ENCODE measurements around the gene BMP6. TPM values are rescaled to one million over a fixed set of nuclear protein-coding genes. Genes with fewer than 3 reads are reported as not detected.

Gene BMP6
- total and polyA plus RNA-seq, 2 donors (not counting 3 experiments of a cell fraction or from before 2014, with no cell fraction given) = 221 to 276 TPM

- H3K79me2 ChIP-seq (ENCODE audit: control insufficient read depth, insufficient read depth, low read length) = peaks cover 2% of the 10 kb centered on the region
- no peaks in the 10 kb centered on the region for H3K36me3 ChIP-seq (ENCODE audit: control insufficient read depth in 2 of 2, extremely low read depth in 1 of 2, insufficient read depth in 2 of 2, low read length in 2 of 2)
- ChIA-PET CTCF (interaction anchor here (1.0 kb wide), 1 partner anchor 43 kb away, joined by 3 read pairs; no protein-coding TSS in a partner anchor), POLR2A (no interaction called here)
- peak overlapping the region; percentile 55 for H2AFZ ChIP-seq (ENCODE audit: low read depth, low read length)
- no peaks in the 10 kb centered on the region for H4K20me1 ChIP-seq (replicated peaks; ENCODE audit: control insufficient read depth, extremely low read depth, insufficient read depth, low read length)
- DNase-seq (ENCODE audit: low read depth, low spot score) = peak; percentile 82
- H3K27me3 ChIP-seq (ENCODE audit: control insufficient read depth in 2 of 2, insufficient read depth in 2 of 2, low read length in 2 of 2) = no peaks in the 10 kb centered on the region
- TF ChIP-seq MYC (IDR thresholded peaks at IDR 0.05; ENCODE audit: low read depth, low read length) (peak; percentile 38), EZH2 (IDR thresholded peaks at IDR 0.05; ENCODE audit: borderline replicate concordance, low read depth, low read length, severe bottlenecking) (no peak), POLR2A (IDR thresholded peaks at IDR 0.05; ENCODE audit: low read depth, low read length) (no peak), POLR2AphosphoS5 (IDR thresholded peaks at IDR 0.05; ENCODE audit: insufficient read depth, low read depth, low read length) (peak; percentile 59), GATA2 (IDR thresholded peaks at IDR 0.05; ENCODE audit: insufficient read depth, insufficient read length, low read depth, low read length) (no peak), JUN (IDR thresholded peaks at IDR 0.05; ENCODE audit: borderline replicate concordance, insufficient read depth, insufficient read length, low read depth) (peak; percentile 44), FOS (IDR thresholded peaks at IDR 0.05; ENCODE audit: borderline replicate concordance, insufficient read depth, low read length) (peak; percentile 51)
- TF ChIP-seq, protein P1, sequence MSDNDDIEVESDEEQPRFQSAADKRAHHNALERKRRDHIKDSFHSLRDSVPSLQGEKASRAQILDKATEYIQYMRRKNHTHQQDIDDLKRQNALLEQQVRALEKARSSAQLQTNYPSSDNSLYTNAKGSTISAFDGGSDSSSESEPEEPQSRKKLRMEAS (IDR thresholded peaks at IDR 0.05; ENCODE audit: insufficient read depth, insufficient read length) = peak; percentile 41
- TF ChIP-seq, protein P2, sequence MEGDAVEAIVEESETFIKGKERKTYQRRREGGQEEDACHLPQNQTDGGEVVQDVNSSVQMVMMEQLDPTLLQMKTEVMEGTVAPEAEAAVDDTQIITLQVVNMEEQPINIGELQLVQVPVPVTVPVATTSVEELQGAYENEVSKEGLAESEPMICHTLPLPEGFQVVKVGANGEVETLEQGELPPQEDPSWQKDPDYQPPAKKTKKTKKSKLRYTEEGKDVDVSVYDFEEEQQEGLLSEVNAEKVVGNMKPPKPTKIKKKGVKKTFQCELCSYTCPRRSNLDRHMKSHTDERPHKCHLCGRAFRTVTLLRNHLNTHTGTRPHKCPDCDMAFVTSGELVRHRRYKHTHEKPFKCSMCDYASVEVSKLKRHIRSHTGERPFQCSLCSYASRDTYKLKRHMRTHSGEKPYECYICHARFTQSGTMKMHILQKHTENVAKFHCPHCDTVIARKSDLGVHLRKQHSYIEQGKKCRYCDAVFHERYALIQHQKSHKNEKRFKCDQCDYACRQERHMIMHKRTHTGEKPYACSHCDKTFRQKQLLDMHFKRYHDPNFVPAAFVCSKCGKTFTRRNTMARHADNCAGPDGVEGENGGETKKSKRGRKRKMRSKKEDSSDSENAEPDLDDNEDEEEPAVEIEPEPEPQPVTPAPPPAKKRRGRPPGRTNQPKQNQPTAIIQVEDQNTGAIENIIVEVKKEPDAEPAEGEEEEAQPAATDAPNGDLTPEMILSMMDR (IDR thresholded peaks at IDR 0.05; ENCODE audit: extremely low read depth in 1 of 2, insufficient read depth in 1 of 2, low read depth in 1 of 2, low read length in 2 of 2) = no peak
- FAIRE-seq = peak; percentile 91
- dilution Hi-C loops (cut with MboI; ENCODE audit: extremely low pct_ligation_motif_present, low sequenced_read_pairs) (no loop called here), intact Hi-C loops (cut with micrococcal nuclease) (no loop called here)
- H3K4me1 ChIP-seq (ENCODE audit: control insufficient read depth, extremely low read depth, insufficient read depth, low read length) = peaks cover 24% of the 10 kb centered on the region
- no peak overlapping the region for H3K4me3 ChIP-seq (replicated peaks in 1 of 3; ENCODE audit: insufficient read depth in 1 of 3, low read depth in 1 of 3, low read length in 3 of 3)
- H3K27ac ChIP-seq (ENCODE audit: insufficient read depth, low read depth, low read length) = peak overlapping the region; percentile 17
- BruUV-seq (replicated peaks) = no TSS peak
- H3K4me2 ChIP-seq (ENCODE audit: insufficient read depth, low read length) = no peak overlapping the region
- H3K9ac ChIP-seq (replicated peaks; ENCODE audit: extremely low read depth, insufficient read depth, low read length) = no peak overlapping the region
- no peaks in the 10 kb centered on the region for H3K9me1 ChIP-seq (replicated peaks; ENCODE audit: control insufficient read depth, extremely low read depth, insufficient read depth, low read length)
- no peaks in the 10 kb centered on the region for H3K9me3 ChIP-seq (replicated peaks; ENCODE audit: control insufficient read depth, insufficient read depth, low read length)
Measured at GRCh38 chr6:7914991-7915789, 189.3 kb downstream of the BMP6 start.

Measured in endothelial cell of umbilical vein (primary cell).